ENCODE data around the gene DNASE1L1.

DNA sequence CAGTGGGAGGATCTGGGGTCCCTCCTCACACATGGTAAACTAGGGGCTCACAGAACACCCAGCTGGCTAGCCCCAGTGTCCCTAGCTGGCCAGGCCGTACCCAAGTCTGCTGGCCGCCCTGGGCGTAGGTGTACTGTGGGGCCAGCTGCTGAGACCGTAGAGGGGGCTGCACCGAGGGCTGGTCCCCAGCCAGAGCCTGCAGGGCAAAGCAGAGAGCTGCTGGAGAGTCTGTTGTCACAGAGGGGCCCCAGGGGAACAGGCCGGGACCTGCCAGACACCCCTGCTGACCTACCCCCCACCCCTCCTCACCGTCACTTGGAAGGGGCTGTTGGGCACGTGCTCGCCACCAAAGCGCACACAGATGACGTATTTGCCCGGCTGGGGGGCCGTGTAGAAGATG, 54.5 kb downstream of the DNASE1L1 start:
- TF ChIP-seq KLF1 (tag by site-specific recombination; IDR thresholded peaks at IDR 0.05) (no peak), MYNN (tag by site-specific recombination; IDR thresholded peaks at IDR 0.05; ENCODE audit: borderline replicate concordance) (no peak), ZNF544 (tag by site-specific recombination; IDR thresholded peaks at IDR 0.05) (no peak)
- TF ChIP-seq, protein P1, sequence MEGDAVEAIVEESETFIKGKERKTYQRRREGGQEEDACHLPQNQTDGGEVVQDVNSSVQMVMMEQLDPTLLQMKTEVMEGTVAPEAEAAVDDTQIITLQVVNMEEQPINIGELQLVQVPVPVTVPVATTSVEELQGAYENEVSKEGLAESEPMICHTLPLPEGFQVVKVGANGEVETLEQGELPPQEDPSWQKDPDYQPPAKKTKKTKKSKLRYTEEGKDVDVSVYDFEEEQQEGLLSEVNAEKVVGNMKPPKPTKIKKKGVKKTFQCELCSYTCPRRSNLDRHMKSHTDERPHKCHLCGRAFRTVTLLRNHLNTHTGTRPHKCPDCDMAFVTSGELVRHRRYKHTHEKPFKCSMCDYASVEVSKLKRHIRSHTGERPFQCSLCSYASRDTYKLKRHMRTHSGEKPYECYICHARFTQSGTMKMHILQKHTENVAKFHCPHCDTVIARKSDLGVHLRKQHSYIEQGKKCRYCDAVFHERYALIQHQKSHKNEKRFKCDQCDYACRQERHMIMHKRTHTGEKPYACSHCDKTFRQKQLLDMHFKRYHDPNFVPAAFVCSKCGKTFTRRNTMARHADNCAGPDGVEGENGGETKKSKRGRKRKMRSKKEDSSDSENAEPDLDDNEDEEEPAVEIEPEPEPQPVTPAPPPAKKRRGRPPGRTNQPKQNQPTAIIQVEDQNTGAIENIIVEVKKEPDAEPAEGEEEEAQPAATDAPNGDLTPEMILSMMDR (tag by site-specific recombination; IDR thresholded peaks at IDR 0.05): no peak
- TF ChIP-seq, protein P2, sequence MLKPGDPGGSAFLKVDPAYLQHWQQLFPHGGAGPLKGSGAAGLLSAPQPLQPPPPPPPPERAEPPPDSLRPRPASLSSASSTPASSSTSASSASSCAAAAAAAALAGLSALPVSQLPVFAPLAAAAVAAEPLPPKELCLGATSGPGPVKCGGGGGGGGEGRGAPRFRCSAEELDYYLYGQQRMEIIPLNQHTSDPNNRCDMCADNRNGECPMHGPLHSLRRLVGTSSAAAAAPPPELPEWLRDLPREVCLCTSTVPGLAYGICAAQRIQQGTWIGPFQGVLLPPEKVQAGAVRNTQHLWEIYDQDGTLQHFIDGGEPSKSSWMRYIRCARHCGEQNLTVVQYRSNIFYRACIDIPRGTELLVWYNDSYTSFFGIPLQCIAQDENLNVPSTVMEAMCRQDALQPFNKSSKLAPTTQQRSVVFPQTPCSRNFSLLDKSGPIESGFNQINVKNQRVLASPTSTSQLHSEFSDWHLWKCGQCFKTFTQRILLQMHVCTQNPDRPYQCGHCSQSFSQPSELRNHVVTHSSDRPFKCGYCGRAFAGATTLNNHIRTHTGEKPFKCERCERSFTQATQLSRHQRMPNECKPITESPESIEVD (tag by site-specific recombination; IDR thresholded peaks at IDR 0.05): no peak

Data from HEK293 (cell line).